Uterus (tissue), 2 donors: ENCODE data around the gene CREBL2.

Experiments used
- CTCF ChIP-seq, 4 experiments: fragments of 200-600 bp in 2 of 4; fragments of 450-650 bp in 2 of 4; sonication (generic) in 2 of 4; IDR thresholded peaks; one replicate each; pipeline ENCODE4 v1.5.1; 2016 to 2019; ENCODE audit warnings: antibody characterized with exemption in 4 of 4, mild to moderate bottlenecking in 2 of 4, moderate library complexity in 1 of 4
- POLR2A ChIP-seq, 2 donors: fragments of 450-650 bp; IDR thresholded peaks; one replicate each; pipeline ENCODE4 v1.6.1; 2016; ENCODE audit warnings: antibody characterized with exemption in 2 of 2, mild to moderate bottlenecking in 1 of 2, moderate library complexity in 1 of 2

- TF ChIP-seq CTCF (IDR thresholded peaks at IDR 0.05), result no peak
- no peak for TF ChIP-seq POLR2A (IDR thresholded peaks at IDR 0.05)
Observed at GRCh38 chr12:12682284-12682683, 70.6 kb downstream of the CREBL2 start.
